Stimulated activated CD4-positive, alpha-beta T cell treated with anti-CD3 and anti-CD28 coated beads, Interleukin-1b, Interleukin-23, amount 100 ng/mL, for 1 hour (primary cell): ENCODE data around the gene GHRHR.

Source experiments
- DNase-seq, 2 donors: peaks; one replicate each; pipeline ENCODE4 v3.0.0-alpha.2; 2020; ENCODE audit warnings: low read depth in 2 of 2

Gene GHRHR

GRCh38 chr7:31004393-31004792 is 40.6 kb downstream of the GHRHR start:
- no peak for DNase-seq

- no peak for DNase-seq
These were observed 43.1 kb downstream of the GHRHR start for GRCh38 chr7:31006857-31007256.

GRCh38 chr7:31007634-31008033 is 43.9 kb downstream of the GHRHR start:
- DNase-seq, result no peak

DNA sequence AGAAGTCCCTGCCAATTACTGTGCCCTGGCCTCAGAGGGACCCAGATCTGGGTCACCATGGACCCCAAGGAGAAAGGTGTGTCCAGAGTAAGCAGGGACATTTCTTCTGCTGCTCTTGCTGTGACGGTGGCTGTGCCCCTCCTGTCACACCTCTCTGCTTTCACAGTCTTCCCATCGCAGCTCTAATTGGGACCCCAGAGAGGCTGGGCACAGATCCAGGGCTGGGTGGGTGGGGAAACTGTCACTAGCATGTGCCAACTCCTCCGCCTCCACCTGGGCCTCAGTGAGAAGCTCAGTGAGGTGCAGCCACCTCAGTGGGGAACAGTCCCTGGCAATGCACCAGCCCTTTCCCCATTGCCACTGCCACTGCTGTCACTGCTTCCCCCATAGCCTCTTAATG is 51.1 kb downstream of the GHRHR start:
- no peak for DNase-seq

- DNase-seq, result no peak
These were observed 53.4 kb downstream of the GHRHR start for GRCh38 chr7:31017032-31017675.

- DNase-seq, result no peak
These were observed 54.0 kb downstream of the GHRHR start for GRCh38 chr7:31017721-31018120.

DNA sequence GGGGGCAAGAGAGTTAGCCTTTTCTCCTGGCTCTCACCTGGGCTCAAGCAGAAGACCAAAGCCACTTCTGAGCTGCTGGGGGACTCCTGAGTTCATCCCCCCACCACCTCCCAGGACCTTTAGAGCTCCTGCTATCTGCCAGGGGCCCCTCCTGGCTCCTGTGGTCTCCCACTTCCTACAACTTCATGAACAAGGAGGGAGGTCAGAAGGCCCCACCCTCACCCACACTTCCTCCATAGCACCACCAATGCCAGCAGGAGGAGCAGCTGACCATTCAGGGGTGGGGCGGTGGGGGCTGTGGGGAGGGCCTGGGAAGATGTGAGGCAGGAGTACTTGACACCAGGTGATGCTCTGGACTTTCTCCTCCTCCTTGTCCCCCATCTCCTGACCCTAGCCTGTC is 55.8 kb downstream of the GHRHR start:
- DNase-seq, result no peak

- DNase-seq, result no peak
These were observed 56.4 kb downstream of the GHRHR start for GRCh38 chr7:31020161-31020560.

DNA sequence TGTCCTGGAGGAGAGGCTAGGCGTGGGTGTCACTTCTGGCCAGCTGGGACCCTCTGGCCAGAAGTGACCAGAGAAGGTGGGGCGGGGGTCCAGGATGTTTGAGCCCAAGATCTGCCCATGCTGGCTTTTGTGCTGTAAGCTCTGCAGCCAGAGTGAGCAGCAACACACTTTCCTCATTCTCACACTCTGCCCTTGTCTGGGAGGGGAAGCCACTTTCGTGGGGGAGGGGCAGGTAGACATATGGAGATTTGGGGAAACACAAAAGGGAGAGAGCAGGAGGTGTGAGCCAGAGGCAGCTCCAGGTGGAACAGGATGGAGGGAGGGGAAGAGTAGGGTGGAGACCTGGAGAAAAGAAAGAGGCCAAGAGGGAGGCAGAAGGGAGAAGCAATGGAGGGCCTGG is 56.9 kb downstream of the GHRHR start:
- DNase-seq, result no peak

GRCh38 chr7:31022117-31022516 is 58.4 kb downstream of the GHRHR start:
- DNase-seq, result no peak

DNA sequence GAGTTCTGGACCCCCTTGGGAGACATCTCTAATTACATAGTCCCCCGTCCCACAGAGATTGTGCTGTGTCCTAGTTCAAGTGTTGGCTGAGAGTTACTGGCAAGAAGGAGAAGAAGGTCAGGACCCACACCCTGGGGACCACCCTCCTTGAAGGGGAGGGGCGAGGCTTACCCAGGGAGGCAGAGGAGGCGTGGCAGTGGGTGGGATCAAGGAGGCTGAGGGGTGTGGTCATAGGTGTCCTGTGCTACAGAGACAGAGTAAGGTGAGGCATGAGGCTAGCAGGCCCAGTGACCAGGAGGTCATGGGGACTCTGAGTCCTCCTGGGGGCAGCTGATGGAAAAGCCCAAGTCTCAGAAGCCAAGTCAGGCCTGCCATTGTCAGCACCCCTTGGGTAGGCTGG is 59.0 kb downstream of the GHRHR start:
- DNase-seq, result no peak

GRCh38 chr7:31023877-31024276 is 60.1 kb downstream of the GHRHR start:
- no peak for DNase-seq

DNA sequence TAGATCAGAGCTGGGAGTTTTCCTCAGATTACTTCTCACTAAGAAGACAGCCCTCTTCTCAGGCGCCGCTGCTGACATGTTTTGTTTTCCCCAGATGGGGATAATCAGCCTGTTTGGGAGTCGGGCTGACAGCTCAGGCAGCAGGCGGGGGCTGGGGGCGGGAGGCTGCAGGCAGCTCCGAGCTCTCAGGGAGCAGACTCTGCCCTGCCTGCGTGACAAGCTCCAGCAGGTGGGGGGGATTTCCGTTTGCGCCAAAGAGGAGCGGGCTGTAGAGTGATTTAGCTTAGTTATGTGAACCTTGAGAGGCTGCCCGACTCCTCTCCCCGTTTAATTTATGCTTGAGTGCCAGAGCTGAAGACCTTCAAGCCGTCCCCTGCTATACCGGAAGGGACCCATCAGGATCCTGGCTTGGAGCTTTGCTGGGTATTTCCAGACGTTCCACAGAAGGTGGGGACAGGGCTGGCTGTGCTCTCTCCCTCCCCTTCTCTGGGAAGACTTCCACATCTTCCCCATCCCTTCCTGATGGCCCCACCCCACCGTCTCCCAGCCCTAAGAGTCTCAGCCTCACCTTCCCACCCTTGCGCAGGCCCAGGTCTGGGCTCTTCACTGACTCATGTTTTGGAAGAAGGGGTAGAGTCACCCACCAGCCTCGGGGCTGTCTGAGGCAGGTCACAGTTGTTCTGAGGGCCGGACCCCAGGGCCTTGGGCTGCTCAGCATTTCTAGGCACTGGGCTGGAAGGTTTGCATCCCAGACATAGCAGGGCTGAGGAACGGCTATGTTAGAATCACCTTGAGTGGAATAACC is 63.6 kb downstream of the GHRHR start:
- no peak for DNase-seq

GRCh38 chr7:31028006-31028405 is 64.3 kb downstream of the GHRHR start:
- no peak for DNase-seq

- no peak for DNase-seq
These were observed 64.8 kb downstream of the GHRHR start for GRCh38 chr7:31028417-31028992.
